Muscle of back (tissue), 11 donors: ENCODE measurements around the gene DNAJA4. TPM values are rescaled to one million over a fixed set of nuclear protein-coding genes. Genes with fewer than 3 reads are reported as not detected.
A peak's percentile ranks its signal among the peaks of the same experiment; 100 is the strongest.

Experiments used
- DNase-seq, 3 donors: peaks; one replicate each; pipeline versions ENCODE4 v3.0.0 to v3.0.0-alpha.2; 2013
- polyA plus RNA-seq, 10 donors: library from polyadenylated mRNA; unstranded; fragments of 120-200 nt; gene quantifications; one replicate each; pipeline ENCODE4 v1.2.1, GENCODE V29; 2013; ENCODE audit not compliant: insufficient read length in 10 of 10

Gene DNAJA4
- polyA plus RNA-seq, 10 donors: 68.8 to 99.9 (median 86.3) TPM

- no peak for DNase-seq
These were observed 10.6 kb downstream of the DNAJA4 start for GRCh38 chr15:78274994-78275393.

DNA sequence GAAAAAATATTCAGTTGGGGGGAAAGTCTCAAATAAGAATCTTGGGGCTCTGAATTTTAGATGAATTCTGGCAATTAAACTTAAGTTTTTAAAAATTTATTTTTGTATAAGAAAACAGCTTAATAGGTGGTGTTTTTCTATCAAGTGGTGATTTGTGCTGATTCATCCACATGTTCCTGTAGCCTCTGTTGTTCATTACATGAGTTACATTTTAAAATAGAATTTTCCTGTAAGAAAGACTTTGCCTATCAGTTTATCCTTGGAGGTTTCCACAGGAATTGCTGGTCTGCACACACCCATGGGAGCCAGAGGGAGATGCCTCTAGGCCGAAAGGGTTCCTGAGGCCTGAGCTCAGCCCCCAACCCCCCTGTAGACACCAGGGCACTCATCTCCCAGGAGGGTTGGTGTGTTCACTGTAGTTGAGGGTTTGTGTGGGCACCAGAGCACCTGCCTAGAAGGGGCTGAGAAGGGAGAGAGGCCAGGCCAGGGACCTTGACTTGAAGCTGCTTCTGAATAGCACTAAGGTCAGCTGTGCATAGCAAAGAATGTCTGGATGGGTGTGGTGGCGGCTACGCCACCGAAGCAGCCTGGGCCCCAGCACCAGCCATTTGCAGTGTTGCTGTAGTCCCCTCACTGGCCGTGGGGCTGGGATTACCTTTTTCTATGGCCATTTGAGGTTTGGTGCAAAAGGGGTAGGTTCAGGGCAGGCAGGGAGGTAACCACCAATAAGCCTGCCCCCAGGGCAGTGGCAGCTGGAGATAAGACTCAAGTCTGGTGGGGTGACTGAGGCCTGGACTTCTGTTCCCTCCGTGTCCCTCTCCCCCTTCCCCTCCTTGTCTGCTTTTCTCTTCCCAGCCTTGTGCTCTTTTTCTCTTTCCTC is 11.9 kb downstream of the DNAJA4 start:
- peak in 1 of 3 donors; percentile 6 for DNase-seq

DNA sequence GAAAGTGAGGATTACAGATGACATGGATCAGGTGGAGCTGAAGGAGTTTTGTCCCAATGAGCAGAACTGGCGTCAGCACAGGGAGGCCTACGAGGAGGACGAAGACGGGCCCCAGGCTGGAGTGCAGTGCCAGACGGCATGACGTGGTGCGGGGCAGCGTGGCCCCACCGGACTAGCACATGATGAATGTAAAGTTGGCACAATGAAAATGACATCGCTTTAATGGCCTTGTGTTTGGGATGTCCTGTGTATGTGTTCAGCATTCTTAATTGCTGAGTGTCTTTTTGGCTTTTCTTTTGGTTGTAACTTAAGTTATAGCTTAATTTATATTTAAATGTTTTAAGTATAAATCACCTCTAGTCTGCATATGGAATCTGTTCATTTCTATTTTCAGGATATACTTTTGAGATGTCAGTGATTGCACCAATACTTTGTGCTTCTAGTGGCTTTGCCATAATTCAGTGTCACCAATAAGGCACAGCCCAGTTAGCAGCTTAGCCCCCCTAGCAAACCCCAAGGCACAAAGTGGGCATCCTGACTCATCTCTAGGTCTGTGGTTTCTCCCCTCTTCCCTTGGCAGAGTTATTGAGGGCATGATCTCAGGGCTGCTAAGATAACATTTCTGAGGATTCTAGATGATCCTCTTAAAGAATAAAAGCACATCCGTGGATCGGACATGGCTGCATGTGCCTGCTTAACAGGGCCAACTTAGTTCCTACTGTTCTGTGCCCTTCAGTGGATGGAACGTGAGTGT is 16.1 kb downstream of the DNAJA4 start:
- no peak for DNase-seq

DNA sequence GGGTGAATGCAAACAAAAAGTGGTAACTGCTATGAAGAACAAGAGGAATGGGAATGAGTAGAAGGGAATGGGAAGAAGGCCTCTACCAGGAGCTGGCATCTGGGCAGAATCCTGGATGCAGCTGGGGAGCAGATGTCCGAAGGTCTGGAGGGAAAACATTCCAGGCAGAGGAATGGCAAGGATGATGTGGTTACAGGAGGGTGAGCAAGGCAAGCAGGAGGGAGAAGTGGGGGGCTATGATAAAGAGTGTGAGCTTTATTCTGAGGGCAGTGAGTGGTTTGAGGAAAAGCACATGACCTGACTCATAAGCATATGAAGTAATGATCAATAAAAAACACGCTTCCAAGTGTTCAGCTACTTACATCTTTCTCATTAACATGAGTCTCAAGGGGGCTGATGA is 18.0 kb downstream of the DNAJA4 start:
- DNase-seq: no peak

DNA sequence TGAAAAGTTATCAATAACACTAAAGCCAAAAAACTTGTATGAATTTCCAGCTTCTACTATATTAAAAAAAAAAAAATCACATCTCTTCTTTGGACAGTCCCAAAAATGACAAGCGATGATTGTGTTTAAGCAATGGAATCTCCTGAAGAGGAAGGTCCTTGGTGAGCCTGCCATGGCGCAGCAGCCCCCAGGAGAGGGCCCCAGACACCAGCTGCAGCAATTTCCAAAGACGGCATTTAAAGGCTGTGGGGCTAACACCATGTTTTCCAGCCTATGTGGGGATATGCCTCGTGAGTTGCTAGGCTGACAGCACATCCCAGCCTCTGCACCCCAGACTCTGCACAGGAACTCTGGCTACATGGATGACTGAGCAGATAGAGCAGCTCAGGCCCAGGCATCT is 20.4 kb downstream of the DNAJA4 start:
- DNase-seq: no peak

DNA sequence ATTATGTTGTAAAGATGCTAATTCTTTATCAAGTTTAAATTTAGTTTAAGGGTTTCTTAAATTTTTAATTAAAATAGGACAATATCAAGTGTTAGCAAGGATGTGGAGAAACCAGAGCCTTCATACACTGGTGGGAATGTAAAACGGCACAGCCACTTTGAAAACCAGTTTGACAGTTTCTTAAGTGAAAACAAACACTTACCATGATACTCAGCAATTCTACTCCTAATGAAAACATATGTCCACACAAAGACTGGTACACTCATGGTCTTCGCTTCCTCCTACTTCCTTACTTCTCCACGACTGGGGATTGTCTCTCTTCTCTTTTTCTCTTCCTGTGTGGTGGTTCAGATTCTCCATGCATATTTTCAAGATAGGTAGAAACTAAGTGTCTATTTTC is 25.9 kb downstream of the DNAJA4 start:
- no peak for DNase-seq

DNA sequence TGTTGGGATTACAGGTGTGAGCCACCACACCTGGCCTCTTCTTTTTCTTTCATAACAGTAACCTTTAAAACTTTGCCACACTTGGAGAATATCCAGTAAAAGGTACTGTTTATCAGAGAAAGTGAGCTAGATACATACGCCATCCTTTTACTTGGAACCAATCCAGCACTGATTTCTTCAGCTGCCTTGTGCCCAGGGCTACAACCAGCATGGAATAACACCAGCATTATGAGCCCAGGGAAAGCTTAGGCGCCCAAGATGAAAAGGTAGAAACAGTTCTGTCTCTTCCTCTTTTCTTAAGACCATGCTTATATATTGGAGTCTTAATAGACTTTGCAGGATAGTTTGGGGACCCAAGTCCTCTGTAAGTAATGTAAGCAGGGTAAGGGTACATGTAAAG is 26.7 kb downstream of the DNAJA4 start:
- DNase-seq: no peak

GRCh38 chr15:78291698-78292097 is 27.3 kb downstream of the DNAJA4 start:
- no peak for DNase-seq

DNA sequence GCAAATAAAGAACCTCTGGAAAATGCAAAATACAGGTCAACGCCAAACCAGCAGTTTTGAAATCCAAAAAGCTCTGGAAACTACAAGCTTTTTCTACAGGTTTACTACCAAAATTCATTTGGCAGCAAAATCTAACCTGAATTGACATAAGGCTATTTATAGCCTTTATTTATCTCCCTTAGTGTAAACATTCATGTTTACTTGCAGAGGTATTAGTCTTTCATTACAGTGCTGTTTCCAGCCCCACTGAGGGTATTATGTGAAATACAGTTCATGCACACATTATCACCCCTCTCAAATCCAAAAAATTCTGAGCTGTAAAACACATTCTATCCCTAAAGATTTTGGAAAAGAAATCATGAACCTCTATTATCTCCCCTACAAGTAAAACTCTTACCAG is 27.9 kb downstream of the DNAJA4 start:
- DNase-seq: no peak

DNA sequence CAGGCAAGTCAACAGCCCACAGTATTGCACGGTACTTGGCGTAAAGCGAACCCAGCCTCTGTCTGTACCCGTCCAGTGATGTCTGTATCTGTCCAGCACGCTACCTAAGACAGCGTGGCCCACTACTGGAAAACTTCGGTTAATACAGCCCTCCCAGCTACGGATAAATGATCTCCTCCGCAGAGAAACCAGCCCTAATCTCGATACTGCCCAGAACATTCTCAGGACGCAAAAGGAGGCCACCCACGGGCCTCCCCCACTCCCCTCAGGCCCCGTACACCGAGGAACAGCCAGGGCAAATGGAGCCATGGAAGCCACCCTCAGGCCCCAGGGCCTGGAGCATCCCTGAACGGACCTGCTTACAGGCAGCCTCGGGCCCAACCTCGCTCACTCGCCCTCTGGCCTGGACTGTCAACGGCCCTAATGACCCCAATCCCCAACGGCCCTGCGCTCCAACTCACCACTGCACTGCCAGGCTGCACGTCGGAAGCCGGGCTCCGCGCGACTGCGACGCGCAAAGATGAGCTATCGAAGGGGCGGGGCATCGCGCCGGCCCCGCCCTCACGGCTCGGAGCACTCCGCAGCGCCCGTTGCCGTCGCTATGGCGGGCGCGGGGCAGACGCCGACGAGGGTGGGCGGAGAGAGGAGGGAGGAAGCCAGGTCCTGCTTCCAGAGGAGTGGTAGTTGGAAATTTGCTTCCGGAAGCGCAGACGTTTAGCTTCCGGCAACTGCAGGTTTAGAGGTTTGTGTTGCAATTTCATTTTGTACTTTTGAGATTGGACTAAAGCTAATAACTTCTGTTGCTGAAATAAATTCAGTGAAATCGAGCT is 35.0 kb downstream of the DNAJA4 start, which contains the start of gene SKIC8:
Gene SKIC8, minus strand, starts transcription at position 509 of the 830 bp plus-strand sequence. CDS start 3,923 bp downstream, outside the sequence.
- peak; percentile 92 to 98 (median 96) for DNase-seq

- DNase-seq: no peak
These were observed 37.0 kb downstream of the DNAJA4 start for GRCh38 chr15:78301326-78301725.

- no peak for DNase-seq
These were observed 37.5 kb downstream of the DNAJA4 start for GRCh38 chr15:78301828-78302227.

GRCh38 chr15:78302579-78303312 is 38.4 kb downstream of the DNAJA4 start:
- DNase-seq: peak in 1 of 3 donors; percentile 87

DNA sequence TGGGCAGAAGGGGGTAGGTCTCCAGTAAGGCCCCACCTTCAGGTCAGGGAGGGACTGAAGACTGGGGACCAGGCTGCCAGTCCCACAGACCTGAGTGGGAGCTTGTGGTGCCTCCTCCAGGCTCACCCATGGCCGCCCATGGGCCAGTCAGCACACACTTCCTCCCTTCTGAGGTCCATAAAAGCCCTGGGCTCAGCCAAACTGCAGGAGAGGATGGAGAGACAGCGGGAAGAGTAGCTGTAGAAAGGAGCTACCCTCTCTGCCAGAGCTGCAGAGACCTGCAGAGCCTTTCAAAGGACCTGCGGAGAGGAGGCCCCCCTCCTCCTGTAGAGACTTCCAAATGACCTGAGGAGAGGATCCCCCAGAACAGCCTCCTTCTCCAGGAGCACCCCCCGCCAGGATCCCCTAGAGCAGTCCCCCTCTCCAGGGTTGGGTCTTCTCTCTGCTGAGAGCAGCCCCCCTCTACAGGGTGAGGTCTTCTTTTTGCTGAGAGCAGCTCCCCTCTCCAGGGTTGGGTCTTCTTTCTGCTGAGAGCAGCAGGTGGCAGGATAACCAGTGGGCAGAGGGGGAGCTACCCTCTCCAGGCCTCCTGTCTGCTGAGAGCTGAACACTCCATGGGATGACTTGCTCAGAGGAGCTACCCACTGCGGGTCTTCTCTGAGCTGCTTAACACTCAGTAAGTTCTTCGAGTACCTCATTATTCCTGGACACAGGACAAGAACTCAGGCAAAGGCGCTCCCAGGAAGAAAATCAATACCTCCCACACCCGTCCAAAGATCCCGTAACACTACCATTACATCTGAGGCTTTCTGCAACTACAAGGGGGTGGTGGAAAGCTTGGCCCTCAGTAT is 40.1 kb downstream of the DNAJA4 start:
- no peak for DNase-seq

DNA sequence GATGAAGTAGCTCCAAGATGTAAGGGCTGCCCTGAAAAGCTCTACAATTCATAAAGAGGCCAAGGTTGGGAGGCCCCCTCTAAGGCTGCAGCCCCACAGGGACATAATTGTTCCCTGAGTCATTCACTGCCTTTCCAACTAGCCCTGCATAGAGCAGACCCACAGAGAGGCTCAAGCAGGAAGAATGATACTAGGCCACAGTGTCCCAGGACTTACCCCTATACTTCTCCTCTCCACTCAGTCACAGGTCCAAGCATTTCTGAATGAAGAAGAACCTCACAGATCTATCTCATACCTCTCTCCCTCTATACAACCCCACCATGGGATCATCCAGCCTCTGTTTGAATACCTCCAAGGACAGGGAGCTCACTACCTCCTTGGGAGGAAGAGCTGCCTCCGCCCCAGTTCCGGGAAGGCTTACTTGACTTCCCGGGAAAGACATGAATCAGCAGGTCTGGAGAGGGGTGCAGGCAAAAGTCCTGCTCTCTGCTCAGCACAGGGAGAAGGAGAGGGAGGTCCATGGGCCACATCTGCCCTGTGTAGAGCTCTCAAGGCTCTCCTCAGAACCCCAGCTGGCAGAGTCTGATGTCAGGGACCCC is 41.9 kb downstream of the DNAJA4 start:
- peak in 2 of 3 donors; percentile 41 to 76 for DNase-seq

GRCh38 chr15:78307976-78308375 is 43.6 kb downstream of the DNAJA4 start:
- DNase-seq: peak in 1 of 3 donors; percentile 25

- peak; percentile 38 to 81 (median 66) for DNase-seq
These were observed 44.2 kb downstream of the DNAJA4 start for GRCh38 chr15:78308422-78309032.

DNA sequence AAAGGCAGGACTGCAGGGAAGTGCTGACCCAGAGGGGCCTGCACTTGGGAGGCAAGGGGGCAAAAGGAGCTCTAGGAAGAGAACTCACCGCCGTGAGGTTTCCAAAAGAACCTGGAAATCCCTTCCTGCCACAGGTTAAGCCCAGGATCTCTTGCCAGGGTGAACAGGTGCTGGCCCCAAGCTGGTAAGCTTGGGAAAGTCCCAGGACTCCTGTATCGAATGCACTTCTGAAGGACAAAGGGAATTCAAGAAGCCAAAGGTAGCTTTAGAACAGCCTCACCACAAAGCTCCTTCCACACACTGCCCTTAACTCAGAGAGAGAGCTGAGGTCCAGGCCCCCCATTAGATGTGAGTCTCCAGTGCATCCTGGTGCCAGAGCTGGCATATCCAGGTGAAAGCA is 46.9 kb downstream of the DNAJA4 start:
- DNase-seq: no peak

DNA sequence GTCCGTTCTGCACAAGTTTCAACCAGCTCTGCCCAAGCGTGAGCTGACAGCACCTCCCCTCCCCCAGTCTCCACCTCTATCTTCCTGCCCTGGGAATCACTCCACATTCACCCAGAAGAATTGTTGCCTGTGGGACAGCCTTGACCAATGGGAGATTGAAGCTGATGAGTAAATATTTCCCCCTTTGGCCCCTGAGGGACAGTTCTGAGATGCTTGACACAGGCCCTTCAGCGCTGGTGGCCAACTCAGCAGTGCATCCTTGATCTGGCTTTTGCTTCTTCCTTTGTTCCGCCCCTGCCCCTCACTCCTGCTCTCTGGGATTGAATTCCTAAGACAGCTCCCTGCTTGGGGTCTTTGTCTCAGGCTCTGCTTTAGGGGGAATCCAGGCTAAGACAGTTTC is 48.2 kb downstream of the DNAJA4 start:
- DNase-seq: no peak
